Colonic mucosa (tissue), 4 donors: ENCODE results near the gene APOL3. TPM values are rescaled to one million over a fixed set of nuclear protein-coding genes. Genes with fewer than 3 reads are reported as not detected.

ENCODE experiments used
- DNase-seq: peaks from one replicate; pipeline ENCODE4 v3.0.0-alpha.2; 2020
- H3K27ac ChIP-seq: fragments of 200-600 bp; one replicate; pipeline ENCODE4 v1.8.0; 2021
- H3K27me3 ChIP-seq: fragments of 200-600 bp; one replicate; pipeline ENCODE4 v1.8.0; 2021
- H3K36me3 ChIP-seq: fragments of 200-600 bp; one replicate; pipeline ENCODE4 v1.8.0; 2021
- H3K4me1 ChIP-seq: fragments of 200-600 bp; one replicate; pipeline ENCODE4 v1.8.0; 2021; ENCODE audit warnings: mild to moderate bottlenecking
- H3K4me3 ChIP-seq: fragments of 200-600 bp; one replicate; pipeline ENCODE4 v1.8.0; 2021
- H3K9ac ChIP-seq, 2 donors: one replicate each; pipeline ENCODE4 v1.7.0; 2013; ENCODE audit warnings: control low read depth in 2 of 2, low read depth in 2 of 2, low read length in 2 of 2
- H3K9me3 ChIP-seq: fragments of 200-600 bp; one replicate; pipeline ENCODE4 v1.8.0; 2021
- CTCF ChIP-seq: fragments of 200-600 bp; IDR thresholded peaks from one replicate; pipeline ENCODE4 v1.8.0; 2022; ENCODE audit warnings: antibody characterized with exemption, mild to moderate bottlenecking
- intact Hi-C: fragments of 100-400 bp; cut with DNase I; formaldehyde crosslinking; loops from one replicate; pipeline ENCODE4 v1.14.1; 2022
- total RNA-seq, 2 donors: library from RNA; stranded (reverse); fragmentation: NEBNext Ultra II Directional in 1 of 2; extraction: Animal tissue kit (Norgen Biotek cat#: 25700) in 1 of 2; gene quantifications; one replicate each; pipeline ENCODE4 v1.2.1, GENCODE V29; 2021
- donor health status: healthy.
- donor health status: DM: no; HTN: no; CAD: no.
- donor health status: DM: no; HTN: no; CAD: no.

APOL3 gene
- total RNA-seq, 2 donors from 2014 or later, result 5.9 to 9.6 TPM

DNA sequence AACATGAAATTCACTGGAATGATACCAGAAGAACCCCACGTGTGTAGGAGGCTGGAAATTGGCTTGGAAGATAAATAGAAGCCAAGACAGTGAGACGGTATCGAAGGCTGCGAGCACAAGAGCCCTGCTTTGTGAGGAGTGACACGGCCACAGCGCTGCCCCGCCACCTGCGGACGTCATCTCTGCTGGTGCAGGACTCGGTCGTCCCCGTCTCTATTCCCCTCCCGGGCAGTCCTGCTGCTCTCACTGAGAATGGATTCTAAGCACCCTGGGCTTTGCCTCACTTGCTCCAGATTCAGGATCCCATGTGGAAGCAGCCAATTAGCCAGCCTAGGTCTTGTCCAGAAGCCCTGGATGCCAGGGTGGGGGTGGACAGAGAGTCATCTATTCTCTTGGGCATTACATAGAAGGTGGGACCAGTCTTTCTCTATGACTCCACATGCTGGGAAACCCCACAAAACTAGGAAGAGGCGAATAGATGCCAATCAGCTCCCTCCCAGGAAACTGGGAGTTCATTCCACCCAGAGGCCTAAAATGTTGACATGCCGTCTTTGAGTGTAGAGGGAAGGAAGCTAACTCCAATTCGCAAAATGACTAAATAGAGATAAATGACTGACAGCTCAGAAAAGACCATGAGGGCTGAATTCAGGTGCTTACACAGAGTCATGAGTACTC lies 25.1 kb downstream of the APOL3 start:
- no peak for TF ChIP-seq CTCF

GRCh38 chr22:36134182-36134581 lies 26.4 kb downstream of the APOL3 start:
- Histone ChIP-seq H3K4me3 (no peak overlapping the region), H3K9me3 (no peaks in the 10 kb centered on the region), H3K9ac (no peak overlapping the region), H3K27me3 (no peaks in the 10 kb centered on the region), H3K4me1 (no peaks in the 10 kb centered on the region), H3K36me3 (no peaks in the 10 kb centered on the region), H3K27ac (no peak overlapping the region)
- intact Hi-C loops, result no loop called here
- DNase-seq, result no peak
- no peak for TF ChIP-seq CTCF

More for the DNA sequence above, 25.1 kb downstream of the APOL3 start:
- no peak for DNase-seq
- intact Hi-C loops, result no loop called here
- Histone ChIP-seq H3K27ac (no peak overlapping the region), H3K27me3 (no peaks in the 10 kb centered on the region), H3K9me3 (no peaks in the 10 kb centered on the region), H3K36me3 (no peaks in the 10 kb centered on the region), H3K4me1 (no peaks in the 10 kb centered on the region), H3K9ac (no peak overlapping the region), H3K4me3 (no peak overlapping the region)

DNA sequence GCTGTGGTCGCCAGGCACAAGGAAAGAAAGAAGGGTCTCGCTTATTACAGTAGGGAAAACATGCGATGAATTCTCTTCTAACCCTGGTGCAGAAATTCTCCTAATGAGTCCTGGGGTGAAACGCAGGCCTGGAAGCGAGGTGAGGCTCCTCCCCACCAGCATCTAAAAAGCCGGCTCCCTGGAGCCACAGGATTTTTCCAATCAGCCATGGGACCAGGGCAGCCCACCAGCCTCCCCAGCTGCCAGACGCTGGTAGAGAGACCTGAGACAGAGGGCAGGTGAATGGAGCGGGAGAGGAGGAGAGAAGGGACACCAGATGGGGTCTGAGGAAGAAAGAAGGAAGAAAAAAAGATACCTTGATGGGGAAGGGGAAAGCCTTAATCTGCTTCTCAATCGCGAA lies 28.6 kb downstream of the APOL3 start:
- DNase-seq, result no peak
- intact Hi-C loops, result no loop called here
- H3K27me3 ChIP-seq, result no peaks in the 10 kb centered on the region
- no peaks in the 10 kb centered on the region for H3K4me1 ChIP-seq
- H3K27ac ChIP-seq, result no peak overlapping the region
- H3K9me3 ChIP-seq, result no peaks in the 10 kb centered on the region
- H3K9ac ChIP-seq, result no peak overlapping the region
- H3K36me3 ChIP-seq, result no peaks in the 10 kb centered on the region
- no peak overlapping the region for H3K4me3 ChIP-seq
- no peak for TF ChIP-seq CTCF

DNA sequence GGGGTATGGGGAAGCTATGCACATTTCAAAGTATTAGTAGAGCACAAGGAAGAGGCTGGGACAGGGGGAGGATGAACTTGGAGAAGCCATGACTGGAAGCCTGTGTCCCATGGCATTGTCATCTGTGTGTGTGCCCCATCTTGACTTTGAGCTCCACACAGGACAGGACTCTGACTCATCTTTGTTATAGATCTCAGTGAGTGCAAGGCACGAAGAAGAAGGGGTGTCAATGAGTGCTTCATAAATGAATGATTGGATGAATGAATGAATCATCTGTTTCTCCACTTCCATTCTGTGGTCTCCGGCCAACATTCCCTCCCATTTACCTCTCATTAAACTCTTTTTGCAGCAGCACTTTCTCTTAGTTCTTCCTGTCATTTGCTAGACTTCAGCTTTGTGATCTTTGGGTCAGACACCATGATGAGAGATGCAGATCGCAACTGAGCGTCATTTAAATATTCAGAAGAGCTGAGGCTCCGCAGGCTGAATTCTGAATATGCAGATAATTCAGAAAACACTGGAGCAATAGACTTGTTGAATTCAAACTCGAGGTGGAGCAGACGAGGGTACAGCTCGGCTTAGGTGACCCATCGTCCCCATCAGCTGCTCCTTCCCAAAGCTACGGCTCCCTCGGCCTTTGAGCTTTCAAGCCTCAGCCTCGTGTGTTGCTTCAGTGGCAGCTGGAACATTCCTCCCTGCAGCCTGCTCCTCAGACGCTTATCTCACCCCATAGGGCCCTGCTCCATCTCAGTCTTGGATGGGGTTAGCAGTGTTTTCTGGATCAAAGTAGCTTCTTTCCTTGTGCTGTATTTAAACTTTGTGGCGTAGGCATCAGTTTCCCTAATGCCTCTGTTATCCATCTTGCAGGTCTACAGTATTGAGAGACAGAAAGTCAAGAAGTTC lies 30.8 kb downstream of the APOL3 start:
- Histone ChIP-seq H3K36me3 (no peaks in the 10 kb centered on the region), H3K27me3 (no peaks in the 10 kb centered on the region), H3K27ac (no peak overlapping the region), H3K4me1 (no peaks in the 10 kb centered on the region), H3K4me3 (no peak overlapping the region), H3K9me3 (no peaks in the 10 kb centered on the region), H3K9ac (no peak overlapping the region)
- no peak for TF ChIP-seq CTCF
- intact Hi-C loops, result loop anchor here (10.0 kb wide), 1 partner anchor 695 kb away; no protein-coding TSS in a partner anchor
- no peak for DNase-seq

GRCh38 chr22:36129071-36129470 lies 31.5 kb downstream of the APOL3 start:
- Histone ChIP-seq H3K36me3 (no peaks in the 10 kb centered on the region), H3K9me3 (no peaks in the 10 kb centered on the region), H3K4me3 (no peak overlapping the region), H3K27me3 (no peaks in the 10 kb centered on the region), H3K27ac (no peak overlapping the region), H3K4me1 (no peaks in the 10 kb centered on the region), H3K9ac (no peak overlapping the region)
- no peak for DNase-seq
- no peak for TF ChIP-seq CTCF
- intact Hi-C loops, result loop anchor here (10.0 kb wide), 1 partner anchor 694 kb away; no protein-coding TSS in a partner anchor
